HS-5 (cell line): ENCODE measurements around the gene CLDN20.
"Not testable (repeated sequence)": the region's sequence is repeated elsewhere in the genome, so short reads cannot be mapped to it uniquely, and the experiment has no call there.

Source experiments
- DNase-seq: peaks from one replicate; pipeline ENCODE4 v3.0.0-alpha.2; 2012; ENCODE audit warnings: low read depth

The CLDN20 gene

GRCh38 chr6:155312950-155313349 is 49.1 kb downstream of the CLDN20 start:
- not testable (repeated sequence) for DNase-seq

- DNase-seq = peak; percentile 16
Measured at GRCh38 chr6:155313602-155314091, 49.8 kb downstream of the CLDN20 start.

GRCh38 chr6:155314092-155314772 is 50.4 kb downstream of the CLDN20 start, which contains the start of gene TFB1M:
Gene TFB1M, minus strand, starts transcription at chr6:155314484. Its CDS starts 56 bp downstream, at chr6:155314428.
- peak; percentile 94 for DNase-seq

GRCh38 chr6:155314773-155315515 is 51.1 kb downstream of the CLDN20 start:
- peak; percentile 93 for DNase-seq

GRCh38 chr6:155315516-155315871 is 51.7 kb downstream of the CLDN20 start:
- DNase-seq = peak; percentile 13

GRCh38 chr6:155316419-155316818 is 52.6 kb downstream of the CLDN20 start:
- DNase-seq = no peak

GRCh38 chr6:155317186-155317585 is 53.4 kb downstream of the CLDN20 start:
- DNase-seq = no peak

- DNase-seq = no peak
Measured at GRCh38 chr6:155319902-155320301, 56.1 kb downstream of the CLDN20 start.

- no peak for DNase-seq
Measured at GRCh38 chr6:155324172-155324571, 60.4 kb downstream of the CLDN20 start.

GRCh38 chr6:155324993-155325392 is 61.2 kb downstream of the CLDN20 start:
- DNase-seq = no peak

- no peak for DNase-seq
Measured at GRCh38 chr6:155325700-155326516, 62.1 kb downstream of the CLDN20 start.
